Activated CD8-positive, alpha-beta memory T cell treated with anti-CD3 and anti-CD28 coated beads for 1 hour (primary cell): Measurements from ENCODE around the gene SLC35G1.

Source experiments
- DNase-seq, 2 donors: peaks; one replicate each; pipeline ENCODE4 v3.0.0-alpha.2; 2020; ENCODE audit warnings: low read depth in 1 of 2; ENCODE audit errors: extremely low read depth in 1 of 2

The SLC35G1 gene

GRCh38 chr10:93893646-93894515 lies at the start of gene SLC35G1:
SLC35G1 (plus strand) TSS chr10:93893978; CDS start chr10:93894034, 56 bp downstream.
- peak; percentile 15 to 58 for DNase-seq

GRCh38 chr10:93844979-93845626 lies 48.7 kb upstream of the SLC35G1 start:
- DNase-seq = no peak

GRCh38 chr10:93849593-93849992 lies 44.2 kb upstream of the SLC35G1 start:
- DNase-seq = no peak

- no peak for DNase-seq
These were observed 43.5 kb upstream of the SLC35G1 start for GRCh38 chr10:93850031-93851015.

DNA sequence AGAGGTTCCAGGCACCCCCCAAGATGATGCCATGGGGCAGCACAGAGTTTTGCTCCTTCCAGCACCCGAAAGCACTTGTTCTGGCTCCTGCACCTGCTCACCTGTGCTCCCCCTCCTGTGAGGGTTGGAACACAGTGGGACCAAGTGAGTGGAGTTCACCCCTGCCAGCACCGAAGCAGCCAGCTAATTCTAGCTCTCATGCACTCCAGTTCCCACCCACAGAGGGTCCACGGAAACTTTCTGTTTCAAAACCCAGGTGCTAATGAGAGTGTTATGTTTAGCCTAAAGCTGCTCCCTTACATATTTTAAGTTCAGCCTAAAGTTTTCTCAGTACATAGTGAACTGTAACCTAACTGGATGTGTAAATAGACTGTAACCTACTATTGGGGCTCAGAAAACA lies 42.6 kb upstream of the SLC35G1 start:
- no peak for DNase-seq

DNA sequence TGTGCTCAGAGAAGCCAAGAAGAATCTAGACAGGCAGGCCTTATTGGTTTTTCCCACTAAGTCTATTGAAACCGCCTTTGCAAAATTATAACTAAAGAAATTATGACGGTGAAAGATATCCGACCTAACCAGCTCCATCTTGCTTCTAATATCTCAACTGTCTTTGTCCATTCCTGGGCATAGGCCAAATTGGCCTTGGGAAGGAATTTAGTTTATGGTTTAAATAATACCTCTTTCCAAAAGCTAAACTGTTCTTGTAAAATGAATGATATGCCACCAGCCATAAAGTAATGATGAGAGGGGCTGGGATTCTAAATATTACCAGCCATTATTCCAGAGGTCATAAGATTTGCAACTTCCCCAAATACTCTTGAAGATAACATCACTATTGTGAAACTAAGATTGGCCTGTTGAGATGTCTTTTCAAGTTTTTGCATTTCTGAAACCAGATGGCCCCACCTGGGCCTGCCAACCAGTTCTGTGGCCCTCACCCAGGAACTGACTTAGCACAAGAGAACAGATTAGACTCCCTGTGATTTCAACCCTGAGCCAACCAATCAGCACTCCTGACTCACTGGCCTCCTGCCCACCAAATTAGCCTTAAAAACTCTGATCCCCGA lies 41.2 kb upstream of the SLC35G1 start:
- no peak for DNase-seq

- no peak for DNase-seq
These were observed 38.8 kb upstream of the SLC35G1 start for GRCh38 chr10:93854975-93855374.

- DNase-seq = no peak
These were observed 37.2 kb upstream of the SLC35G1 start for GRCh38 chr10:93856349-93857145.

DNA sequence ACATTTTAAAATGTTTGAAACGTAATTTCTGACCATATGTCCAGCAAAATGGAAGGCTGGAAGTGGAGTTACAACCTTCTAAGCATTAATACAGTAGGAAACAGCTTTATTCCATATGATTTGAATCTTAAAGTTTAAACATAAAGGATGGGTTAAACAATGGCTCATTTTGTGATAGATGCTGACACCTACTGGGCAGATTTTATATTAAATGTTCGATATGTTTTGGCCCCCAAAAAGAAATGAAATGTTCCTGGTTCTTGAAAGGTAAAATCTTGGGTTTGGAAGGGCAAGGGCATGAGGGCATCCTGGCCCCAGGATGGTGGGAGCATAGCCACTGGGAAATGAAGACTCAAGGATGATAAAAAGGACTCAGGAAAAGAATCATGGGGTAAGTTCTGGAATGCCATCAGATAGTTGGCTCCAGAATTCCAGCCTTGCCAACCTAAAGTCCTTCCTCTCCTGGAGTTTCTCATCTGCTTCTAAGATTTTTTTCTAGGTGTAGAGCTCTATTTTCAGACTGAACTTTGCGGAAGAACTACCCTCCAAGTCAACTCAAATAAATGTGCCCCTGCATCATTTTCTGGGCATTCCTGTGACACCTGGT lies 34.6 kb upstream of the SLC35G1 start:
- no peak for DNase-seq

GRCh38 chr10:93861825-93862224 lies 32.0 kb upstream of the SLC35G1 start:
- DNase-seq = no peak

DNA sequence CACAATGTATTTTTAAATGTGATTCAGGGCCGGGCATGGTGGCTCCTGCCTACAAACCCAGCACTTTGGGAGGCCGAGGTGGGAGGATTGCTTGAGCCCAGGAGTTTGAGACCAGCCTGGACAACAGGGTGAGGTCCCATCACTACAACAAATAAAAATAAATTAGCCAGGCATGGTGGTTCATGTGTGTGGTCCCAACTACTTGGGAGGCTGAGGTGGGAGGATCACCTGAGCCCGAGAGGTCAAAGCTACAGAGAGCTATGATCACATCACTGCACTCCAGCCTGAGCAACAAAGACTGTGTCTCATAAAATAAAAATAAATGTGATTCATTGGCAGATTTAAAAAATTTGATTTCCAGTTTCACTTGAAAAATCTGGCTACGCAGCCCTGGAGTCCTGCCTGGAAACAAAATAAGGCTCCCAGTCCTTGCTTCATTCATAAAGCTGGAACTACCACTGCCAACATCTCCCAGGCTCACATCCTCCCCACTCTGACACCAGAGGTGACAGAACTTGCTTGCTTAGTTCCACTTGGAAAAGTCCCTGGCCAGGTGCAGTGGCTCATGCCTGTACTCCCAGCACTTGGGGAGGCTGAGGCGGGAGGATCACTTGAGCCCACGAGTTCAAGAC lies 27.9 kb upstream of the SLC35G1 start:
- DNase-seq = no peak

- no peak for DNase-seq
These were observed 26.3 kb upstream of the SLC35G1 start for GRCh38 chr10:93867525-93867924.

- no peak for DNase-seq
These were observed 22.0 kb upstream of the SLC35G1 start for GRCh38 chr10:93871671-93872204.

- no peak for DNase-seq
These were observed 21.2 kb upstream of the SLC35G1 start for GRCh38 chr10:93872375-93873158.

GRCh38 chr10:93873420-93874115 lies 20.2 kb upstream of the SLC35G1 start:
- DNase-seq = no peak

DNA sequence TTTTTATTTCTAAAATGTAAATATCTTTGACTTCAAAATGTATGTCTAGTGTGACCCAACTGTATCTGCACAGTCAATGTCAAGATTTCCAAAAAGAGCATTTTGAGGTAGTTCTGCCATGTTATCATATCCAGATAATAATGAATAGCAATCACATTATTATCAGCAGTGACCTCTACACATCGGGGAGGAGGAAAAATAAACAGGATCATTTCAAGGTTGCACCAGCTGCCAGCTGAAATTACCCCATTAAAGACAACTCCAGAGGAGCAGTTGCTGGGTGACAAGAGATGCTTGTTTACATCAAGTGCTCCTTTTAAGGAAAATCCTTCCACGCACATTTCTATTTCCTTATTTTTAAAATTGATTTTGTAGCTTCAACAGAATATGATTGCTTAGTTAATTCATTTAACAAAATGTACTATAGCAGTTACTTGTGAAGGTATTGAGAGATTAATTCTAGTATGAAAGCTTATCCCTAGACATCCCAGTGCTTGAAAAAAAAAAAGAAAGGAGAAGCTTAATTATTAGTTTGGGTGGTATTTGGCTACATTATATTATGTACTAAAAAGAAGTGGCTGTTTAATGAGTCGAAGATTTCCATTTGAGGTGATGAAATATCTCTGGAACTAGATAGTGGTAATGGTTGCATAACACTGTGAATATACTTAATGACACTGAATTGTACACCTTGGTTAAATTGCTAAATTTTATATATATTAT lies 19.3 kb upstream of the SLC35G1 start:
- no peak for DNase-seq

DNA sequence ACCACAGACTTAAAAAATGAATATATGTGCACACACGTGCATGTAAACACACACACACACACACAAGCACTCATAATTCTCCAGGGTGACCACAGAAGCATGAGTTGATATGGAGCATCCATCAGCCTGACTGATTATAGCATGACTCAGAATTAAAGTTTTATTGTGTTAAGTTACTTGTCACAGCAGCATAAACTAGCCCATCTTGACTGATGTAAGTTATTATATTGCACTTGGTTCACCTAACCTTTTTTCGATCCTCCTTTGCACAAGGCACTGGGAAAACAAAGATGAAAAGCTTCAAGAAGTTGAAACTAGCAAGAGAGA lies 18.8 kb upstream of the SLC35G1 start:
- no peak for DNase-seq
